ENCODE measurements around the gene SMARCA2.

DNA sequence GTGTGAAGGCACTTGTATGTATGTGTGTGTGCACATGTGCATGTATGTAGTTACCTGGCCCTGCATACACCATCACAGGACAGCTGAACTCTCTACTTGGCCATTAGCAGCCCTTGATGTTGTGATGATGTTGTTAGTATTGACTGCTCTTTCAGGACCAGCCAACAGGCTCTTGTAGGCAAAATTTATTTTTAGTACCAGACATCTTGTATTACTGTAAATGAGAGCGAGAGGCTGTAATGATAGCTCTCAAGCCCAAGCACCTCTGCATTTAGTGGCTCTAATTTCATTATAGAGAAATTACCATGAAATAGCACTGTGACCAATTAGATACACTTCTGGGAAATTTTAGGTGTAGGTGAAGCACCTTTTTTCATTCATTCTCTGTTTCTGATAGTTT, 158.0 kb downstream of the SMARCA2 start:
- TF ChIP-seq, protein P1, sequence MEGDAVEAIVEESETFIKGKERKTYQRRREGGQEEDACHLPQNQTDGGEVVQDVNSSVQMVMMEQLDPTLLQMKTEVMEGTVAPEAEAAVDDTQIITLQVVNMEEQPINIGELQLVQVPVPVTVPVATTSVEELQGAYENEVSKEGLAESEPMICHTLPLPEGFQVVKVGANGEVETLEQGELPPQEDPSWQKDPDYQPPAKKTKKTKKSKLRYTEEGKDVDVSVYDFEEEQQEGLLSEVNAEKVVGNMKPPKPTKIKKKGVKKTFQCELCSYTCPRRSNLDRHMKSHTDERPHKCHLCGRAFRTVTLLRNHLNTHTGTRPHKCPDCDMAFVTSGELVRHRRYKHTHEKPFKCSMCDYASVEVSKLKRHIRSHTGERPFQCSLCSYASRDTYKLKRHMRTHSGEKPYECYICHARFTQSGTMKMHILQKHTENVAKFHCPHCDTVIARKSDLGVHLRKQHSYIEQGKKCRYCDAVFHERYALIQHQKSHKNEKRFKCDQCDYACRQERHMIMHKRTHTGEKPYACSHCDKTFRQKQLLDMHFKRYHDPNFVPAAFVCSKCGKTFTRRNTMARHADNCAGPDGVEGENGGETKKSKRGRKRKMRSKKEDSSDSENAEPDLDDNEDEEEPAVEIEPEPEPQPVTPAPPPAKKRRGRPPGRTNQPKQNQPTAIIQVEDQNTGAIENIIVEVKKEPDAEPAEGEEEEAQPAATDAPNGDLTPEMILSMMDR (IDR thresholded peaks at IDR 0.05), result no peak
- TF ChIP-seq POLR2A (IDR thresholded peaks at IDR 0.05), result no peak
- no peak for TF ChIP-seq EP300 (IDR thresholded peaks at IDR 0.05)
